Gastroesophageal sphincter (tissue), 3 donors: ENCODE results near the gene RTN4RL1.

Experiments used
- CTCF ChIP-seq, 4 experiments: fragments of 200-600 bp in 2 of 4; fragments of 450-650 bp in 2 of 4; sonication (generic) in 1 of 4; IDR thresholded peaks; one replicate each; pipeline ENCODE4 v1.5.1; 2017 to 2019; ENCODE audit warnings: antibody characterized with exemption in 4 of 4, mild to moderate bottlenecking in 2 of 4, moderate library complexity in 2 of 4
- EP300 ChIP-seq: sonication (generic); formaldehyde crosslinking; IDR thresholded peaks from one replicate; pipeline ENCODE4 v1.6.1; 2017; ENCODE audit warnings: antibody characterized with exemption, mild to moderate bottlenecking
- POLR2A ChIP-seq, 2 donors: fragments of 450-650 bp; IDR thresholded peaks; one replicate each; pipeline ENCODE4 v1.6.1; 2017; ENCODE audit warnings: antibody characterized with exemption in 2 of 2, mild to moderate bottlenecking in 2 of 2, moderate library complexity in 1 of 2

GRCh38 chr17:2049333-2050299, 24.5 kb upstream of the RTN4RL1 start:
- TF ChIP-seq CTCF (IDR thresholded peaks at IDR 0.05) = no peak
- no peak for TF ChIP-seq POLR2A (IDR thresholded peaks at IDR 0.05)
- no peak for TF ChIP-seq EP300
